NB4 (cell line): ENCODE data around the gene JAK2.

Source experiments
- POLR2A ChIP-seq: IDR thresholded peaks from 2 replicates; pipeline ENCODE4 v1.6.1; 2011; ENCODE audit warnings: mild to moderate bottlenecking; ENCODE audit not compliant: insufficient read length; ENCODE audit errors: extremely low read depth
- TF ChIP-seq, protein P1 (sequence below): IDR thresholded peaks from one replicate; pipeline ENCODE4 v1.5.1; 2012; ENCODE audit warnings: low read depth, low read length

DNA sequence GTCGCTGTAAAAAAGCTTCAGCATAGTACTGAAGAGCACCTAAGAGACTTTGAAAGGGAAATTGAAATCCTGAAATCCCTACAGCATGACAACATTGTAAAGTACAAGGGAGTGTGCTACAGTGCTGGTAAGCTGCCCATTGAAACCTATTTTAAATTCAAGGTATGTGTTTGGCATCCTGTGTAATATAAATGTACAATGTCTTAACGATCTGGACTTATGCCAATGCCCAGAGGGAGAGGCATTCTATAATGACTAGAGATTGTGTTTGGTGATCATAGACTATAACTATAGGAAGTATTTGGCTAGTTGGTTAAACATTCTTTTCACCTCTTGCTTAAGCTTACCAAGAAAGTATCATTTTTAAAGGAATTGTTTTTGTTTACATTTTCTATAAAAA, 104.7 kb downstream of the JAK2 start:
- TF ChIP-seq, protein P1, sequence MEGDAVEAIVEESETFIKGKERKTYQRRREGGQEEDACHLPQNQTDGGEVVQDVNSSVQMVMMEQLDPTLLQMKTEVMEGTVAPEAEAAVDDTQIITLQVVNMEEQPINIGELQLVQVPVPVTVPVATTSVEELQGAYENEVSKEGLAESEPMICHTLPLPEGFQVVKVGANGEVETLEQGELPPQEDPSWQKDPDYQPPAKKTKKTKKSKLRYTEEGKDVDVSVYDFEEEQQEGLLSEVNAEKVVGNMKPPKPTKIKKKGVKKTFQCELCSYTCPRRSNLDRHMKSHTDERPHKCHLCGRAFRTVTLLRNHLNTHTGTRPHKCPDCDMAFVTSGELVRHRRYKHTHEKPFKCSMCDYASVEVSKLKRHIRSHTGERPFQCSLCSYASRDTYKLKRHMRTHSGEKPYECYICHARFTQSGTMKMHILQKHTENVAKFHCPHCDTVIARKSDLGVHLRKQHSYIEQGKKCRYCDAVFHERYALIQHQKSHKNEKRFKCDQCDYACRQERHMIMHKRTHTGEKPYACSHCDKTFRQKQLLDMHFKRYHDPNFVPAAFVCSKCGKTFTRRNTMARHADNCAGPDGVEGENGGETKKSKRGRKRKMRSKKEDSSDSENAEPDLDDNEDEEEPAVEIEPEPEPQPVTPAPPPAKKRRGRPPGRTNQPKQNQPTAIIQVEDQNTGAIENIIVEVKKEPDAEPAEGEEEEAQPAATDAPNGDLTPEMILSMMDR, result no peak
- no peak for TF ChIP-seq POLR2A
